Measurements from ENCODE around the gene SPARC. TPM values are rescaled to one million over a fixed set of nuclear protein-coding genes. Genes with fewer than 3 reads are reported as not detected.
A peak's percentile ranks its signal among the peaks of the same experiment; 100 is the strongest.
"Not testable (repeated sequence)": the region's sequence is repeated elsewhere in the genome, so short reads cannot be mapped to it uniquely, and the experiment has no call there.

Gene SPARC
- total RNA-seq, 1 experiment from 2014 or later = not detected

DNA sequence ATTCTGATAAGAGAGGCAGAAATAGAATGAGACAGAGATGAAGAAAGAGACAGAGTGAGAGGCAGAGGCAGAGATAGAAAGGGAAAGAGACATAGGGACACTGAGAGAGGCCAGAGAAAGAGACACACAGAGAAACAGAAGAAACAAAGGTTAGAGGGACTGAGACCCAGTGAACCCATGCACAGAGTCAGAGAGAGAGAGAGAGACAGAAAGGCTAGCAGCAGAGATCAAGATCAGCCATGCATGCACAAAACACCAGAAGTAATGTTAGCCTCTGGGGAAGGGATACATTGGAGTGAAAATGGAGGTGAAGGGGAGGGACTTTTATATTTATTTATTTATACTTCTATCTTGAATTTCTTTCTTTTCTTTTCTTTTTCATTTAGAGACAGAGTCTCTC lies 14.1 kb upstream of the SPARC start:
- Mint-ChIP-seq H3K27ac (ENCODE audit: unreplicated experiment) (no peak overlapping the region), H3K36me3 (ENCODE audit: insufficient read depth, unreplicated experiment) (no peaks in the 10 kb centered on the region)

GRCh38 chr5:151700296-151700695 lies 13.6 kb upstream of the SPARC start:
- Mint-ChIP-seq H3K27me3 (ENCODE audit: unreplicated experiment) (no peaks in the 10 kb centered on the region), H3K4me3 (ENCODE audit: low read depth, unreplicated experiment) (no peak overlapping the region), H3K27ac (ENCODE audit: unreplicated experiment) (no peak overlapping the region), H3K4me1 (ENCODE audit: low read depth, unreplicated experiment) (peaks cover 43% of the 10 kb centered on the region), H3K36me3 (ENCODE audit: insufficient read depth, unreplicated experiment) (no peaks in the 10 kb centered on the region), H3K9me3 (ENCODE audit: low read depth, unreplicated experiment) (peaks cover 2% of the 10 kb centered on the region)
- no peak for TF ChIP-seq CTCF (IDR thresholded peaks at IDR 0.05; ENCODE audit: unreplicated experiment)
- BruUV-seq (replicated peaks) = no TSS peak
- intact Hi-C loops (cut with micrococcal nuclease; ENCODE audit: unreplicated experiment) = no loop called here
- CTCF ChIA-PET = interaction anchor here (0.6 to 1.6 kb wide), 3 partner anchors 9 to 35 kb away, joined by 3 to 13 read pairs (median 8); no protein-coding TSS in a partner anchor
- no peak for DNase-seq

More for the DNA sequence above, 14.1 kb upstream of the SPARC start:
- DNase-seq = no peak
- no peak for TF ChIP-seq CTCF (IDR thresholded peaks at IDR 0.05; ENCODE audit: unreplicated experiment)
- BruUV-seq (replicated peaks) = no TSS peak
- H3K9me3 Mint-ChIP-seq (ENCODE audit: low read depth, unreplicated experiment) = peaks cover 2% of the 10 kb centered on the region
- intact Hi-C loops (cut with micrococcal nuclease; ENCODE audit: unreplicated experiment) = no loop called here
- CTCF ChIA-PET = interaction anchor here (0.6 kb wide), 1 partner anchor 36 kb away, joined by 13 read pairs; no protein-coding TSS in a partner anchor
- H3K4me3 Mint-ChIP-seq (ENCODE audit: low read depth, unreplicated experiment) = no peak overlapping the region
- no peaks in the 10 kb centered on the region for H3K27me3 Mint-ChIP-seq (ENCODE audit: unreplicated experiment)
- H3K4me1 Mint-ChIP-seq (ENCODE audit: low read depth, unreplicated experiment) = peaks cover 43% of the 10 kb centered on the region

- no peaks in the 10 kb centered on the region for H3K36me3 Mint-ChIP-seq (ENCODE audit: insufficient read depth, unreplicated experiment)
- no peaks in the 10 kb centered on the region for H3K9me3 Mint-ChIP-seq (ENCODE audit: low read depth, unreplicated experiment)
- TF ChIP-seq CTCF (IDR thresholded peaks at IDR 0.05; ENCODE audit: unreplicated experiment) = no peak
- no TSS peak for BruUV-seq (replicated peaks)
- H3K4me1 Mint-ChIP-seq (ENCODE audit: low read depth, unreplicated experiment) = peaks cover 36% of the 10 kb centered on the region
- no peaks in the 10 kb centered on the region for H3K27me3 Mint-ChIP-seq (ENCODE audit: unreplicated experiment)
- DNase-seq = peak; percentile 21
- intact Hi-C loops (cut with micrococcal nuclease; ENCODE audit: unreplicated experiment) = no loop called here
- H3K27ac Mint-ChIP-seq (ENCODE audit: unreplicated experiment) = peak overlapping the region; percentile 5
- H3K4me3 Mint-ChIP-seq (ENCODE audit: low read depth, unreplicated experiment) = no peak overlapping the region
- CTCF ChIA-PET = interaction anchor here (0.7 to 1.6 kb wide), 3 partner anchors 8 to 40 kb away, joined by 3 to 8 read pairs (median 4); no protein-coding TSS in a partner anchor
Observed at GRCh38 chr5:151699071-151699901, 12.6 kb upstream of the SPARC start.

GRCh38 chr5:151698081-151698480 lies 11.4 kb upstream of the SPARC start:
- H3K27ac Mint-ChIP-seq (ENCODE audit: unreplicated experiment); DNase-seq; H3K9me3 Mint-ChIP-seq (ENCODE audit: low read depth, unreplicated experiment); H3K27me3 Mint-ChIP-seq (ENCODE audit: unreplicated experiment); H3K4me3 Mint-ChIP-seq (ENCODE audit: low read depth, unreplicated experiment); intact Hi-C loops (cut with micrococcal nuclease; ENCODE audit: unreplicated experiment); BruUV-seq (replicated peaks); H3K36me3 Mint-ChIP-seq (ENCODE audit: insufficient read depth, unreplicated experiment): not testable (repeated sequence)
- CTCF ChIA-PET = interaction anchor here (0.6 to 0.7 kb wide), 3 partner anchors 12 to 78 kb away, joined by 3 to 4 read pairs (median 3); partner anchors contain the start of gene SPARC
- peaks cover 24% of the 10 kb centered on the region for H3K4me1 Mint-ChIP-seq (ENCODE audit: low read depth, unreplicated experiment)

GRCh38 chr5:151697452-151697851 lies 10.7 kb upstream of the SPARC start:
- H3K36me3 Mint-ChIP-seq (ENCODE audit: insufficient read depth, unreplicated experiment) = no peaks in the 10 kb centered on the region
- CTCF ChIA-PET = no interaction called here
- no peak for DNase-seq
- intact Hi-C loops (cut with micrococcal nuclease; ENCODE audit: unreplicated experiment) = no loop called here
- H3K4me1 Mint-ChIP-seq (ENCODE audit: low read depth, unreplicated experiment) = peaks cover 20% of the 10 kb centered on the region
- TF ChIP-seq CTCF (IDR thresholded peaks at IDR 0.05; ENCODE audit: unreplicated experiment) = no peak
- no peak overlapping the region for H3K4me3 Mint-ChIP-seq (ENCODE audit: low read depth, unreplicated experiment)
- no peaks in the 10 kb centered on the region for H3K9me3 Mint-ChIP-seq (ENCODE audit: low read depth, unreplicated experiment)
- H3K27me3 Mint-ChIP-seq (ENCODE audit: unreplicated experiment) = no peaks in the 10 kb centered on the region
- H3K27ac Mint-ChIP-seq (ENCODE audit: unreplicated experiment) = no peak overlapping the region
- BruUV-seq (replicated peaks) = no TSS peak
